HG02885 (cell line): ENCODE measurements around the gene WFDC10A.
"Not testable (repeated sequence)": the region's sequence is repeated elsewhere in the genome, so short reads cannot be mapped to it uniquely, and the experiment has no call there.

Source experiments
- ATAC-seq: cut with Tn5 transposase; IDR thresholded peaks from one replicate; pipeline ENCODE4 v1.9.1; 2021; ENCODE audit warnings: mild to moderate bottlenecking; ENCODE audit not compliant: unreplicated experiment, poor library complexity

The WFDC10A gene

DNA sequence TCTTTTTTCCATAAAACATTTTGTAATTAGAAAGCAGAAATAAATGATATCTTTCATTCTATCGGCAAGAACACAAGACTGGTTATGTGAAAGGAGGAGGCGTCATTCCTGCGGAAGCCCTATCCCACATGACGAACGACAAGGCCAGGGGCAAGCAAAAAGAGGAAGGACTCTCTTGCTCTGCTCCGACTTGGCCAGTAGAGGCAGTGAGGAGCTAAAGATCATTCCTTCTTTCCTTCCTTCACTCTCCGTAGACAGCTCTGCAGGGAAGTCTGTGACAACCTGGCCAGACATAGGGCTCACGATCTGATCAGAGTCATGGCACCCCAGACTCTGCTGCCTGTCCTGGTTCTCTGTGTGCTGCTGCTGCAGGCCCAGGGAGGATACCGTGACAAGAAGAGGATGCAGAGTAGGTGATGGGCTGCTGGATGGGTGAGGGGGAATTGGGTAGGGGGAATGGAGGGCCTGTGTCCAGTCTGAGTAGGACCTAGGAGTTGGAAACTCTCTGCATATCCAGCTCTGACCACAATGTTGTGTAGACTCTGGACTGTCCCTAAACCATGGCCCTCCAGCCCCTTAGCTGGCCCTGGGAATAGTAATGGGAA is at the start of gene WFDC10A:
WFDC10A (plus strand) TSS at position 244 of the 605 bp plus-strand sequence; CDS start at position 319, 75 bp downstream.
- peak; percentile 50 for ATAC-seq

DNA sequence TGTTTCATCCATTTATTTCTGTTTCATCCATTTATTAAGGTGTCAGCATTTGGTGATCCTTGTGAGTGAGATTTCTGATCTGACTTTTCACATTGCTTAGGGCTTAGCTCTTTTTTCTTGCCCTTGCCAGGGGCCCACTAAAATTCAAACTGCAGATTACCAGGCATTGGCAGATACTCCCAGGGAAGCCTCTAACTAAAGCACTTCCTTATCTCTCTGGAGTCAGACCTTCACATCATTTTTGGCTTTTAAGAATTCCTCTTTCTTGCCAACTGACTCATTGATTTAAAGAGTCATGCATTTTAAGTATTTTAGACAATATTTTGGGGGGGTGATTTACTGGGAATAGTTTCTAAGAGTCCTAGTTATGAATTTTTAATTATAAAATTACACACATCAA is 47.8 kb upstream of the WFDC10A start:
- no peak for ATAC-seq

DNA sequence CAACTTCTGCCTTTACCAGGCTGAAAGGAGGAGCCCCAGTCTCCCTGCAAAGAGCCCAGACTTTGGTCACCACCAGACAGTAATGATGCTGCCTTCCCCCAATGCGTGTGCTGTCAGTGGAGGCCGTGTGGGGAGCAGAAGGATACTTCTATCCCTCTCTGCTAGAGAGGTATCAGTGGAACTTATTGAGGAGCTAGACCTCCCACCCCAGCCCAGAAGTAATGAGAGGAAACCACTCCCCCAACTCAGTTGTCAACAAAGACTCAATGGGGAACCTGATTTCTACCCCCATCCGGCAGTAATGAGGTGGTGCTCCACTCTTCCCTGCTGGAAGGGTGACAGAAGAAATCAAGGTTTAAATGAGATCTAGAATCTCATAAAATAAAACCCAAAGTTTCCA is 46.0 kb upstream of the WFDC10A start:
- ATAC-seq = no peak

DNA sequence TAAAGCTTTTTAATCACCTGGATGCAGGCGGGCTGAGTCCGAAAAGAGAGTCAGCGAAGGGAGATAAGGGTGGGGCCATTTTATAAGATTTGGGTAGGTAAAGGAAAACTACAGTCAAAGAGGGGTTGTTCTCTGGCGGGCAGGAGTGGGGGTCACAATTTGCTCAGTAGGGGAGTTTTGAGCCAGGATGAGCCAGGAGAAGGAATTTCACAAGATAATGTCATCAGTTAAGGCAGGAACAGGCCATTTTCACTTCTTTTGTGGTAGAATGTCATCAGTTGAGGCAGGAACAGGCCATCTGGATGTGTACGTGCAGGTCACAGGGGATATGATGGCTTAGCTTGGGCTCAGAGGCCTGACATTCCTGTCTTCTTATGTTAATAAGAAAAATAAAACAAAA is 45.2 kb upstream of the WFDC10A start:
- not testable (repeated sequence) for ATAC-seq

DNA sequence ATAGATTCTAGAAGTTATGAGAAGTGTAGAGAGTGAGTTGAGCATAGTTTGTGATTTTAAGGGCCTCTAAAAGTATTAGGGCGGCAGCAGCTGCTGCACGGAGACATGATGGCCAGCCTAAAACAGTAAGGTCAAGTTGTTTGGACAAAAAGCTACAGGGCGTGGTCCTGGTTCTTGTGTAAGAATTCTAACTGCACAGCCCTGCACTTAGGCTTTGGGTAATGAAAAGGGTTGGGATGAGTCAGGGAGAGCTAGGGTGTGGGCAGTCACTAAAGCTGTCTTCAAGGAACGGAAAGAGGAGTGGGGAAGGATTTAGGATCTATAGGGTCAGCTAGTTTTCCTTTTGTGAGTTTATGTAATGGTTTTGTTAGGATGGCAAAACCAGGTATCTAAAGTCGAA is 43.6 kb upstream of the WFDC10A start:
- not testable (repeated sequence) for ATAC-seq

DNA sequence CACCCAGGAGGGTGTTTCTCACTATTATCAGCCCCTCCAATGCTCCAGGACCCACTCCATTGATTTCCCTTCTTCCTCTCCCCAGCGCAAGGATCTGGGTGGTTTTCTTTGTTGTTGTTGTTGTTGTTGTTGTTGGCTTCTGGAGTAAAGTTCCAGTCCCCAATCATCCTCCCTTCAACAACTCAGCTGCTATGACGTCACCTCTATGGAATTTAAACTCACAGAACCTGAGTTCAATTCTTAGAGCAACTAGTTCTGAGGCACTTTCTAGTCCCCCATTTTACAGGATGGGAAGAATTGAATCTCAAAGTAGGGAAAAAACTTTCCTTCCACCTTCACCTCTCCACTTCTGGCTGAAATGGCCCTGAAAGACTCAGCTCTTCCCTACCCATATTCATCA is 40.7 kb upstream of the WFDC10A start:
- ATAC-seq = no peak

DNA sequence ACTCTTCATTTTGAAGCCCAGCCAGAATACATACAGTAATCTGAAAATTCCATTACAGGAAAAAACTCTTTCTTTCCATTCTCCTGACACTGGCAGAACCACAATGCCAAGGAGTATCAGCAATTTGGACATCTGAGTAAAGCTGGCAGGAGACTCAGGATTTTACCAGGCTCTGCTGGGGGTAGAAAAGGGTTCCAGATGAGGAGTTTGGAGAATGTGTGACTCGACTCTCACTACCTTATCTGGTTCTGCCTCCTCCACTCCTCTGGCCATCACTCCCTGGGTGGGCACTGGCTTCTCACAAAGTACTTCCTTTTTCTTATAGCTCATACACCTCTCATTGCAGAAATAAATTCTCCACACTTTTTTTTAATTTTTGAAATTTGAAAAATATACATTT is 39.8 kb upstream of the WFDC10A start:
- no peak for ATAC-seq

DNA sequence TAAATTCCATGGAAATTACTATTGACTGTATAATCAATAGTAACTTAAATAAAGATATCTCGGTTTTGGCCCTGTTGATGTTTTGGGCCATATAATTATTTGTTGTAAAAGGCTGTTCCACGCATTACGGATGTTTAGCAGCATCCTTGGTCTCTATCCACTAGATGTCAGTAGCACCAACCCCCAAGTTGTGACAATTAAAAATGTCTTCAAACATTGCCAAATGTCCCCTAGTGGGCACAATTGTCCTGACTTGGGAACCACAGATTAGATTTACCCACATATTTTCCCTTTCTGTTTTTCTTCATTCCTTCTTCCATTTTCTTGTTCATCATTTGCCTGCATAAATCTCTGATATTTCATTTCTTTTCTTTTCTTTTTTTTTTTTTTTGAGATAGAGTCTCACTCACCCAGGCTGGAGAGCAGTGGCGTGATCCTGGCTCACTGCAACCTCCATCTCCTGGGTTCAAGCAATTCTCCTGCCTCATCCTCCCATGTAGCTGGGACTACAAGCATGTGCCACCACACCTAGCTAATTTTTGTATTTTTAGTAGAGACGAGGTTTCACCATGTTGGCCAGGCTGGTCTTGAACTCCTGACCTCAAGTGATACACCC is 36.9 kb upstream of the WFDC10A start:
- no peak for ATAC-seq

DNA sequence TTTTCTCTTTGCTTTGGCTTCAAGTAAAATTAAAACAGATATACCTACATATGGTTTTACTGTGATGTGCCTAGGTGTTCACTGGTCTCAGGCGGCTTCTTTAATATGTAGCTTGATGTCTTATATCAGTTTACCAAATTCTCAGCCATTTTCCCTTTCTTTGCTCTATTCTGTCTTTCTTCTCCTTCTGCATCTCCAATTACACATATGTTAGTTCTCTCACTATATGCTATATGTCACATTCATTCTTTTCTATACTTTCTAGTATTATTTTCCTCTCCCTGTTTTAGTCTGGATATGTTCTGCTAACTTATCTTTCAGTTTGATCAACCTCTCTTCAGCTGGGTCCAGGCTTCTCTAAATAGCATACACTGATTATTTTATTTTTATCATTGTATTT is 36.0 kb upstream of the WFDC10A start:
- ATAC-seq = no peak

DNA sequence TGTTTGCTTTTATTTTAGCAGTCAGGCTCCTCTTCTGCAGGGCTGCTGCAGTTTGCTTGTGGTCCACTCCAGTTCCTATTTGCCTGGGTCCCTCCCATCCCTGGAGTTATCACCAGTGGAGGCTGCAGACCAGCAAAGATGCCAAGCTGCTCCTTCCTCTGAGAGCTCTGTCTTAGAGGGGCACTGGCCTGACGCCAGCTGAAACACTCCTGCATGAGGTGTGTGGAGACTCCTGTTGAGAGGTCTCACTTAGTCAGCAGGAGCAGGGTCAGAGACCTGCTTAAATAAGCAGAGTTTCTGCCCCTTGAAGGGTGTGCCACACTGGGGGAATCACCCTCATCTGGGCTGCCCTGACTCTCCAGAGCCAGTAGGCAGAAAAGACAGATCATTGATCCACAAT is 34.3 kb upstream of the WFDC10A start:
- no peak for ATAC-seq

DNA sequence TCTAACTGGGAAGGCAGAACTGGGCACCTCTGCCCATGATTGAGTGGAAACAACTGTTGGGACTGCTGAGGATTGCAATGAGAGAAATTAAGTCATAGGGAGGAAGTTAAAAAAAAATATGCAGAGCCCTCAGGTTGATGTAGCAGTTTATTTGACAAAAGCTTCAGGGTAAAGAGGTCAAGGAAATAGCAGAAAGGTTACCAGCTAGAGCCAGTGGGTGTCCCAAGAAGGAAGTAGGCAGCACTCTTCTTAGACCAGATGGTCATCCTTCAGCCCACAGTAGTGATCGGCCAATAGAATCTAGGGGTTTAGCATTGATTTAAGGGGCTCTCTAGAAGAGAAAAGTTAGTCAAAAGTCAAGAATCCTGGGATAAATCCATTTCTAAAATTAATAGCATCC is 21.7 kb upstream of the WFDC10A start:
- no peak for ATAC-seq

DNA sequence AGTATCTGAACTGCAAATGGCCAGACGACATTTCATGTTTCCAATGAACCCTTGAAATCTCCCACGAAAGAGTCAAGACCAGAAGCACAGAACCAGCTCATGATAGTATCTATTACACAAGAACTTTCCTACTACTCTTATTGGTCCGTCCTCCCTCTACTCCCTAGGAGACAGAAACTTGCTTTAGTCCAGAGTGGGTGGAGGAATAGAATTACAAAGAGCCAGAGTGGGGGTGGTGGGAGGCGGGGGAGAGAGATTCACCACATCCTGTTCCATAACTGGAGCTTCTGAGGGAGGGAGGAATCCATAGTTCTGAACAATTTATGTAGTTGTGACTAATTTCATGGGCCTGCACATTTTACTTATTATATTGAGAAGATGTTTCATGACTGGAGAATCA is 18.5 kb upstream of the WFDC10A start:
- ATAC-seq = no peak

DNA sequence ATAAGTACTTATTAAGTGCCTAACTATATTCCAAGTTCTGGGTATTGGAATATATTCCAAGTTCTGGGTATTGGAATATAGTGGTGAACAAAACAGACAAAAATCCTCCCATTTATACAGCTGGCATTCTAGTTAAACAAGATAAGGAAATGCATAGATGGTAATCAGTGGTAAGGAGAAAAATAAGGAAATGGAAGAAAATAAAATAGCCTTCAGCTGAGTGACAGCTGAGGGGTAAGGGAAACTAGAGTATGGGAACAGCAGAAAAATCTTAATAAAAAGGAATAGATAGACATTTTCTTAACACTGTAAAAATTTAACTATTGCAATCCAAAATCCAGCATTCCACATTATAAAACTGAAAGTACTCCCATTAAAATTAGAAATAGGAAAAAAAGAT is 17.2 kb upstream of the WFDC10A start:
- no peak for ATAC-seq

DNA sequence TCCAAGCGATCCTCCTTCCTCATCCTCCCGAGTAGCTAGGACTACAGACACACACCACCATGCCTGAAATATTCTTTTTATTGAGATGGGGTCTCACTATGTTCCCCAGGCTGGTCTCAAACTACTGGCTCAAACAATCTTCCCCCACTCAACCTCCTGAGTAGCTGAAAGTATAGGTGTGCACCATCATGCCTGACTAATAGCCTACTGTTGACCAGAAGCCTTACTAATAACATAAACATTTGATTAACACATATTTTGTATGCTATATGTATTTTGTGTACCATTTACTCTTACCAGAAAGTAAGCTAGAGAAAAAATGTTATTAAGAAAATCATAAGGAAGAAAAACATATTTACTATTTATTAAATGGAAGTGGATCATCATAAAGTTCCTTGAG is 11.9 kb upstream of the WFDC10A start:
- ATAC-seq = no peak

DNA sequence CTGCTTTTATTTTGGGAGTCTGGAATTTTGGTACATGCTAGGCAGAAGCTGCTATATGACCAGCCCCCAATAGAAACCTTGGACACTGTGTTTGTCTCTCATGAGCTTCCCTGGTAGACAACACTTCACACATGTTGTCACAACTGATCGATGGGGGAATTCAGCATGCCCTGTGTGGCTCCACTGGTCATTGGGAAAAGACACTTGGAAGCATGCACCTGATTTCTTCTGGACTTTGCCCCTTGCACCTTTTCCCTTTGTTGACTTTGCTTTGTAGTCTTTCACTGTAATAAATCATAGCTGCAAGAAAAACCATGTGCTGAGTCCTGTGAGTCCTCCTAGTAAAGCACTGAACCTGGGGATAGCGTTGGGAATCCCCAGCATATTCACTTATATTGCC is 7.9 kb upstream of the WFDC10A start:
- no peak for ATAC-seq

DNA sequence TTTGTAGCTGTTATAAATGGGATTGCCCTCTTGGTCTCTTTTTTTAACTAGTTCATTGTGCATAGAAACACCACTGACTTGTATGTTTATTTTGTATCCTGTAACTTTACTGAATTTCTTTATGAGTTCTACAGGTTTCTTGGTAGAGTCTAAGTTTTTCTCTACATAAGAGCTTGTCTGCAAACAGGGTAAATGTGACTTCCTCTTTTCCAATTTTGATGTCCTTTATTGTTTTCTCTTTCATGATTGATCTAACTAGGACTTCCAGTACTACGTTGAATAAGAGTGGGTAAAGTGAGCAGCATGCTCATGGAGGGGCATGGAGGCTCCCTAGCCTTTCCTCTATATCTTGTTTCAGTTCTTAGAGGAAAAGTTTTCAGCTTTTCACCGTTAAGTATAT is 3.0 kb upstream of the WFDC10A start:
- ATAC-seq = no peak

DNA sequence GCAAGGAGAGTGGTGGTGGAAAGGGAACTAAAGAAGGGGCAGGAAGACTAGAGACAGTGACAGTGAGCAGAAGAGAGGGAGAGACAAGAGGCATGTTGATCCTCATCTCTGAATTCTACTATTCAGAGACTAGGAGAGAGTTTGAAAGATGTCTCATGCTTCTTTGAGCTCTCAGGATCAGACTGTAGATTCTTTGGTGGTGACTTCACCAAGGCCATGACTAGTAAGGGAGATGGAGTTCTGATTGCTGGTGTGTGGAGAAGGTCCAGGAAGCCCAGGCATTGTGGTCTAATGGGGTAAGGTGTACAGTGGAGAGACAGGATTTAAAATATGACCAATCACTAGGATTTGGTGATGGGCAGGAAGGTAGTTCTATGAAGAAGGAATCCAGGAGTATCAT is 832 bp downstream of the WFDC10A start:
- no peak for ATAC-seq

DNA sequence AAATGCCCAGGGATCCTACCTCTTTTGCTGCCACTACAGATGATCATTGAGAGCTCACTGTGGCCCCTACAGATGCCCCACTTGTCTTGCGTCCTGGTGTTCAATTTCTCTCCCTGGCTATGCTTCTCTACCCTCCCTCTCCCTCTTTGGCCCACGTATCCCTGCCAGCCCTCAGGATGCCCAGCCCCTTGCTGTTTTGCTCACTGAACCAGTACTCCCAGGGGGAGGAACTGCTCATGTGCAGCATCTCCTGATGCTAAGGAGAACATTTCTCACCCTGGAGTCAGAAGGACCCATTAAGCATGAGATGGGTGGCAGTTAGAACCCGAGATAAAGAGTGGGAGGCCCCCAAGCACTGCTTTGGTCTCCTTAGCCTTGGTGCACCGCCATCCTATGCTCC is 1.6 kb downstream of the WFDC10A start, which contains the start of gene WFDC9:
WFDC9 (minus strand) TSS at position 101 of the 400 bp plus-strand sequence. CDS start 21,103 bp downstream, outside the sequence.
- no peak for ATAC-seq

DNA sequence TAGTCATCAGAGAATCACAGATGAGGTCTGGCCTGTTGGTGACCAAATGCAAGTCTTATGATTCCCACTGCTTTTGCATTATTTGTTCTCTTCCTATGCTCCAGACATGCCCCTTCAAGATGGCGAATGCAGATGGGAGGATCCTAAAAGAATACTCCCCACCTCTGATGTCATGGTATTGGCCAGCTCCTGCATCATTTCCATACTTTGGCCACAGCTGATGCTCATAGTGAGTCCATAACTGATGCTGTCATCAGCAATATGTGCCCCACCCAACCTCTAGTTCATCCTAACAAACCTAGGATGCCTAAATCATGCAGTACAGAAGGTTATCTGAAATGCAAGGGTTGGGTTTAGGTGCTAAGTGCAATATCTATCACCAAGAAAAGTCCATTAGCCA is 7.0 kb downstream of the WFDC10A start:
- no peak for ATAC-seq

DNA sequence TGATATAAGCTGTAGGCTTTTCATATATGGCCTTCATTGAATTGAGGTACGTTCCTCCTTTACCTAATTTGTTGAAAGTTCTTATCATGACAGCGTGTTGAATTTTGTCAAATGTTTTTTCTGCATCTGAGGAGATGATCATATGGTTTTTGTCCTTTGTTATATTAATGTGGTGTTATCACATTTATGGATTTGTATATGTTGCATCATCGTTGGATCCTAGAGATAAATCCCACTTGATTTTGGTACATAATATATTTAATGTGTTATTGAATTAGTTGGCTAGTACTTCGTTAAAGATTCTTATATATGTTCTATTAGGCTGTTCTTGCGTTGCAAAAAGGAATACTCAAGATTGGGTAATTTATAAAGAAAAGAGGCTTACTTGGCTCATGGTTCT is 10.1 kb downstream of the WFDC10A start:
- no peak for ATAC-seq

DNA sequence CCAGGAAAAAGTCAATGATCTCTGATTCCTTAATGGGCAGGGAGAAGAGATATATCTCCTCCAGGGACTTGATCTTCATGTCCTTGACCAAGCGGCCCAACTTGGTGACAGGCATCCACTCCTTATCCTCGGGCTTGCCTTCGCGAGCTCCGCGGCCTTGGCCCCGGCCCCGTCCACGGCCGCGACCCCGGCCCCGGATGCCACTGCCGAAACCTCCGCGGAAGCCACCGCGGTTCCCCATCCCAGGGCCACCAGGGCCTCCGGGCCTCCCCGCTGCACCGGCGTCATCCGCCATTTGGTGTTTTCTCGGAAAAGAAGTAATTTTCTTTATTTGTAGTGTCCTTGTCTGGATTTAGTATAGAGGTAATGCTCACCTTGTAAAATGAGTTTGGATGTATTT is 11.5 kb downstream of the WFDC10A start:
- not testable (repeated sequence) for ATAC-seq

DNA sequence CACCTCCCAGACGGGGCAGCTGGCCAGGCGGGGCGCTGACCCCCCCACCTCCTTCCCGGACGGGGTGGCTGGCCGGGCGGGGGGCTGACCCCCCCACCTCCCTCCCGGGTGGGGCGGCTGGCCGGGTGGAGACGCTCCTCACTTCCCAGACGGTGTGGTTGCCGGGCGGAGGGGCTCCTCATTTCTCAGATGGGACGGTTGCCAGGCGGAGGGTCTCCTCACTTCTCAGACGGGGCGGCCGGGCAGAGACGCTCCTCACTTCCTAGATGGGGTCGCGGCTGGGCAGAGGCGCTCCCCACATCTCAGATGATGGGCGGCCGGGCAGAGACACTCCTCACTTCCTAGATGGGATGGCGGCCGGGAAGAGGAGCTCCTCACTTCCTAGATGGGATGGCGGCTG is 16.3 kb downstream of the WFDC10A start:
- not testable (repeated sequence) for ATAC-seq
